HUDEP-2 (cell line): Measurements from ENCODE around the gene SOX18.

ENCODE experiments used
- DNase-seq, 76 experiments: peaks; one replicate each; lab custom pipeline; 2025; ENCODE audit not compliant: unreplicated experiment in 76 of 76; lab: John Stamatoyannopoulos, UW

Gene SOX18

DNA sequence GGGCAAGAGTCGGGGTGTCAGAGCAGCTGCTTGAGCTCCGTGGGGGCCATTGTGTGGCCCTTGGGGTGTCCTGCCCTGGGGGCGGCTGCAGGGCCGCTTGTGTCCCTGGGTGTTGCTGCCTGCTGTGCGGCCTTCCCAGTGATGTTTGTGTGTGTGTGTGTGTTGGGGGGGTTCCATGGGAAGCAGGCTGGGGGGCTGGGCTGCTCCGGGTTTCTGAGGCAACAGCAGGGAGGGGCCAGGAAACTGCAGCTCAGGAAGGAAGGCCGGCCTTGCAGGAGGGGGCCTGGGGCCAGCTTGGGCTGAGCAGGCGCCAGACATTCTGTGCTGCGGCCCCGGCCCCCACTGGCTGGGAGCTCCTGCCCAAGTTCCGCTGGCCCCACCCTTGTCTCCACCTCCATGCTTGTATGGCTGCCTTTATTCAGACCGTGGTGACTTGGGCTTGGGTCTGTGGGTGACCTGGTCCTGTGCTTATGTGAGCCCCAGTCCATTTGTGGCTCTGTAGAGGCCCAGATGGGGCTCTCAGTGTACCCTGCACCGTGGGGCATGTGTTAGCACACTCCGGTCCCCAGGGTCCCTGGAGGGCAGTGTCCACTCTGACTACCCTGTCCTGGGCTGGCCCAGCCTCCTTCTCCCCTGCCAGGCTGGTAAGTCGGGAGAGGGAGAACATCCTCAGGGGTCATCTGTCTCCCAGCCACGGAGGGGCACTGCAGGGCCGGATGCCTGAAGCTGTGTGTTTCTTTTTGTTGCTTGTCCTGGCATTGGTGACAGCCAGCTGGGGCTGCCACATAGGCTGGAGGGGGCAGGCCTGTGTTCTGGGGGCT lies 4.6 kb upstream of the SOX18 start:
- DNase-seq, result peak in 19 of 76 experiments; percentile 9 to 52 (median 23)

DNA sequence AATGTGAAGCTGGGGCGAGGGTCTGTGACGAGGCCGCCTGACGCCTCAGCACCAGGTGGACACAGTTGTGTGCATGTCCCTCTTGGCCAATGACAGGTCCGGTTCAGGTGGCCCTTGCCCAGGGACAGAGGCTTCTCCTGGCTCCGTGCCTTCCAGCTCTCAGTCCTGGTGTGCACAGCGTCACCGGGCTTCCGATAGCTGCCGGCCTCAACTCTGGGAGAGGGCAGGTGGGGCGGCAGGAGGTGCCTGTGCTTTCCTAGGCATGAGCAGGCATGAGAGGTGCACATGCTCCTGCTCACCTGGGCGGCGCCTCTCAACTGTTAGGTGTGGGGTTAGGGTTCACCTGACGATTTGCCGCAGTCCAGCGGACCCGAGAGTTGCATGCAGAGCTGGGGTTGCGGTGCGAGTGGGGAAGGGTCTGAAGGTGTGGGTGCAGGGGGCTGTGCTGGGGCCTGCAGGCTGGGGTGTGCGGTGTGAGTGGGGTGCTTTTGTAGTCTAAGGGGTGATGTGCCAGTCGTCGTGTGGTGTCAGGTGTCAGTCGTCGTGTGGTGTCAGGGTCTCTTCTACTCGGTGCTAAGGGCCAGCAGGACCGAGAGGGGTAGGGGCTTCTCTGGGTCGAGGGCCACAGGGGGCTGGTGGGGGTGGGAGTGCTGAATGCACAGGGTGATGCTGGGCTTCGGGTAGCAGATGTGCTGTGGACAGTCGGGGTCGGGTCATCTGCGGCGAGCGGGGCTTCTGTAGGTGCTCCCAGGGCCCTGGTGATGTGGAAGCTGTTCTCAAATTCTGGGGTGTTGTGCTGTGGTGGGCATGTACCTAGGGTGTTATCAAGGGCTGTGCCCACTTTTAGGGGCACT lies 3.8 kb upstream of the SOX18 start:
- DNase-seq, result no peak

DNA sequence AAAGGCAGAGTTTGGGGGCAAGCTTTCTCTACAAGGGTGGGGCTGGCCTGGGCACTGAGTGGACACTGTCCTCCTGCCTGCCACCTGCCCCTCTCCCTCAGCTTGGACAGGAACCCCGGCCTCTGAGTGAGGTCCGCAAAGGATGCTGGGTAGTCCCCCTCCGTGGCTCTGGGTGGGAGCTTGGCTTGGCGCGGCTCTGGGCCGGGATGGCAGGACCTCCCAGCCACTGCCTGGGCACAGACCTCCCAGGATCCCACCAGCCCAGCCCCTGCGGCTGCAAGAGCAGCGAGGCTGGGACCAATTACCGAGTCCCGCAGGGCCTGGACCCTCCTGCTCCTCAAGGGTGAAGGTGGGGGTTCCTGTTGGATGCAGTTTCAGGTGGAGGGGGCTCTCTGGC lies 2.9 kb upstream of the SOX18 start:
- no peak for DNase-seq

- no peak for DNase-seq
These were observed 2.3 kb upstream of the SOX18 start for GRCh38 chr20:64051561-64052325.

GRCh38 chr20:64051033-64051452 lies 1.6 kb upstream of the SOX18 start:
- no peak for DNase-seq

DNA sequence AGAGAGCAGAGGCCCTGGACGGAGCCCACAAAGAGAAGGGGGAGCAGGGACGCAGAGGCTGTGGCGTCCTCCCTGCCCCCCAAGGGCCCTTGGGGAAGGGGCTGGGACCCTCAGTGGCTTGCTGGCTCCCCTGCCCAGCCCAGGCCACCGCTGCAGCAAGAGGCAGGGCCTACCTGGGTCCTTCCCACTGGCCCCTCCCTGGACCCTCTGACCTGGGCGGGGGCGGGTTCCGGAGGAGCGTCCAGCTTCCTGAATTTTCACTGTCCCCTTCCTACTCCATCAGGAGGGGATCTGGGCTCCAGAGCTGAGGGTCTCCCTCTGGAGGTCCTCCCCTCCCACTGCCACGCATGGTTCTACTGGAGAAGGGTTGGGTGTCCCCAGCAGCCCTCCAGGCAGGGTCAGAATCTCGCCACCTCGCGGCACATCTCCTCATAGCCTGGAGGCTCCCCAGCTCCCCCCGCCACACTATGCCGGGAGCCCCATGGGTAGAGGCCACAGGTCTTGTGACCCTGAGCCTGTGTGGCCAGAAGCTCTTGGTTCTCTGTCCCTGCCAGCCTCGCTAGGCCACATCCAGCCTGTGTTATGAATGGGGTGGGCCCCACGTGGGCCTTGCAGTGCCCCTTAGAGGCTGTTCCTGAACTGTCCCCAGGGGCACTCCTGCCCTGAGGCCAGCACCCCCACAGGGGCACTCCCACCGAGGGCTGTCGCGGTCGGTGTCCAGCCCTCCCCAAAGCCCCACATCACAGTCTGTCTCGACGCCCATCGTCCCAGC lies 1.0 kb upstream of the SOX18 start:
- DNase-seq, result no peak

GRCh38 chr20:64049878-64050260 lies 430 bp upstream of the SOX18 start:
- DNase-seq, result no peak

GRCh38 chr20:64048402-64049044 lies 916 bp downstream of the SOX18 start:
- no peak for DNase-seq

DNA sequence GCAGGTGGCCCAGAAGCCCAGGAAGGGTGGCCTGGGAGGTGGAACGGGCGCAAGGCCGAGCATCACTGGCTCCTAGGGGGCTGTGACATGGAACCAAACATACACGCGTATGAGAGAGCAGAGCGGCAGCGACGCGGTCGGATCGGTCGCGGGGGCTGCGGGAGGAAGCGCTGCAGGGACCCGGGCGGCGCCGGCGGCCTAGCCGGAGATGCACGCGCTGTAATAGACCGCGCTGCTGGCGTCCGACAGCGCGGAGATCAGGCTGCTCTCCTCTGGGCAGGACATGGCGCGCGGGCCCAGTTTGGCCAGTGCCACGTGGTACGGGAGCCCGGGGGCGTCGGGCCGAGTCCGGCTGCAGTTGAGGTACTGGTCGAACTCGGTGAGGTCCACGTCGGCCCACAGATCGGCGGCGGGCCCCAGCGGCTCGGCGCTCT lies 1.5 kb downstream of the SOX18 start:
- no peak for DNase-seq

- no peak for DNase-seq
These were observed 2.4 kb downstream of the SOX18 start for GRCh38 chr20:64047046-64047389.

DNA sequence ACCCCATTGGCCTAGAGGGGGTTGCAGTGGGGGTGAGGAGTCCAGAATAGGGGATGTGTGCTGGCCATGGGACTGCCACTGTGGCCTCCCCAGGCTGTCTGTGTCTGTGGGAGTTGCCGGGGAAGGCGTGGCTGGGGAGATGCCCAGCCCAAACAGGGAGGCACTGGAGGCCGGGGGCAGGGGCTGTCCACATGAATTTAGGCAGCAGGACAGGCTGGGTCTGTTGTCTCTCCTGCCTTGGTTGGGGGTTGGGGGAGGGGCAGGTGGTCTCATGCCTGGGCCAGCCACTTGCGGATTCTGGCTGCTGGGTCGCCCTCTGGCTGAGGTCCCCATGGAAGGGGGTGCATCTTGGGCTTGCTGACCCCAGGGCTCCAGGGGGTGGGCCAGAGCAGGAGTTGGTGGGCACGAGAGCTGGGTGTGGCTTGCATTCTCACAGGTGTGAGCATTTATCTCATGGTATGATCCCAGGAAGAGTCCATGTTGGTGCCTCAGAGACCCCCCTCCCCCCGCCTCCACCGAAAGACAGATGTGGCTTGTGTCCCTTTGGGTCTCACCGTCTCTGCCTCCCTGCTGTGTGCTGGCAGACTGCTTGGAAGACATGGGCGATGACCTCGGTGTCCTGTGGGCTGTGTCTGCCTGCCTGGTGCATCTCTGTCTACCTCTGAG lies 4.0 kb downstream of the SOX18 start:
- peak in 6 of 76 experiments; percentile 7 to 33 (median 16) for DNase-seq

- no peak for DNase-seq
These were observed 4.8 kb downstream of the SOX18 start for GRCh38 chr20:64044484-64045247.

GRCh38 chr20:64043768-64044167 lies 5.7 kb downstream of the SOX18 start:
- DNase-seq, result no peak

DNA sequence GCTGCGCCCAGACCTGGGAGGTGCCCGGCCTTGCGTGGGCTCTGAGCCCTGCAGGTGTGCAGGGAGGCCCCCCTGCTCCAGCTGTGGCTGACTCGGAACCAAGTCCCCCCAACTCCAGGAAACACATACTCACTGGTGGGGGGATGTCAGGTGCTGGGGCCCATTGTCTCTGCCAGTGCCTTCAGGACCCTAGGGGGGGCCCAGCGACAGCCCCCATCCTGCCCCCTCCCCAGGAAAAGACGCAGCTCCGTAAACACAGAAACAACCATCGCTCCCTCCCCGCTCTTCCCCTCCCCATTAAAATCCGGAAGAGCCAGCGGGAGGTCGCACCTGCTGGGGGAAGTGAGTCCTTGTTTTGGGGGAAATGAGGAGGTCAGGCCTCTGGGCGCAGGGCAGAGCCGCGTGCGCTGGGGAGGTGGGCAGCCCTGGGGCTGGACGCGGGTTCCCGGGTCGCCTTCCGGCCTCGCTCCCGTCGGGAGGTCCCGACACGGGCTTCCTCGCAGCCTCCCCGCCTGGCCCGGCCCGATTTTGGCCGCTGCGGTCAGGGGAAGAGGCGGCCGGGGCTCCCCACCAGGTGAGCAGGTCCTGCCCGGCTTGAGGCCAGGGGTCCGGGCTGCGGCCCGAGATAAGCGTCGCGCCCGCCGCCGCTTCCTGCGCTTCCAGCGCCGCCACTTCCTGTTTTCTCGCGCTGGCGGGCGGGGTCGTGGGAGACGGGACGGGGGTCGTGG lies 7.2 kb downstream of the SOX18 start:
- DNase-seq, result peak in 1 of 76 experiments; percentile 14

GRCh38 chr20:64041781-64042053 lies 7.7 kb downstream of the SOX18 start:
- no peak for DNase-seq

GRCh38 chr20:64041040-64041780 lies 8.2 kb downstream of the SOX18 start:
- no peak for DNase-seq

GRCh38 chr20:64040231-64041039 lies 9.0 kb downstream of the SOX18 start:
- DNase-seq, result no peak
